NCI-H748 treated with DMSO at 0.1 percent for 48 hours (cell line): Measurements from ENCODE around the gene MOCS3.

Source experiments
- DNase-seq: peaks from one replicate; lab custom pipeline; 2025; lab: John Stamatoyannopoulos, UW

MOCS3 gene

GRCh38 chr20:50958615-50959542 lies at the start of gene MOCS3:
TSS of gene MOCS3 (plus strand) at chr20:50958818. CDS start at chr20:50958843, 25 bp downstream.
- peak; percentile 72 for DNase-seq

- no peak for DNase-seq
Measured at GRCh38 chr20:50909413-50909812, 49.2 kb upstream of the MOCS3 start.

GRCh38 chr20:50911030-50911429 lies 47.6 kb upstream of the MOCS3 start:
- DNase-seq, result no peak

- DNase-seq, result no peak
Measured at GRCh38 chr20:50911716-50912115, 46.9 kb upstream of the MOCS3 start.

GRCh38 chr20:50913690-50914375 lies 44.8 kb upstream of the MOCS3 start:
- no peak for DNase-seq

- DNase-seq, result no peak
Measured at GRCh38 chr20:50915424-50915823, 43.2 kb upstream of the MOCS3 start.

GRCh38 chr20:50916257-50916656 lies 42.4 kb upstream of the MOCS3 start:
- DNase-seq, result no peak

- no peak for DNase-seq
Measured at GRCh38 chr20:50916934-50917333, 41.7 kb upstream of the MOCS3 start.

- no peak for DNase-seq
Measured at GRCh38 chr20:50918403-50918802, 40.2 kb upstream of the MOCS3 start.

GRCh38 chr20:50919567-50919966 lies 39.1 kb upstream of the MOCS3 start:
- no peak for DNase-seq

GRCh38 chr20:50920997-50921396 lies 37.6 kb upstream of the MOCS3 start:
- no peak for DNase-seq

GRCh38 chr20:50921803-50922501 lies 36.7 kb upstream of the MOCS3 start:
- no peak for DNase-seq

- DNase-seq, result no peak
Measured at GRCh38 chr20:50924261-50924920, 34.2 kb upstream of the MOCS3 start.

- DNase-seq, result no peak
Measured at GRCh38 chr20:50926530-50926929, 32.1 kb upstream of the MOCS3 start.

- no peak for DNase-seq
Measured at GRCh38 chr20:50928469-50928868, 30.1 kb upstream of the MOCS3 start.

GRCh38 chr20:50929299-50930138 lies 29.1 kb upstream of the MOCS3 start:
- DNase-seq, result peak; percentile 79

- no peak for DNase-seq
Measured at GRCh38 chr20:50930139-50930975, 28.3 kb upstream of the MOCS3 start.

GRCh38 chr20:50930976-50931305 lies 27.7 kb upstream of the MOCS3 start:
- no peak for DNase-seq

- peak; percentile 92 for DNase-seq
Measured at GRCh38 chr20:50931306-50932015, 27.2 kb upstream of the MOCS3 start, which contains the start of gene ADNP. TSS of gene ADNP (minus strand) at chr20:50931437. CDS start at chr20:50903996, 27,441 bp downstream.
